ENCODE measurements around the gene PIM2.

GRCh38 chrX:48913605-48914366 is 5.0 kb downstream of the PIM2 start:
- no peak for TF ChIP-seq CTCF (conservative IDR thresholded peaks at IDR 0.05; ENCODE audit: low read length)
- TF ChIP-seq EZH2phosphoT487 (IDR thresholded peaks at IDR 0.05; ENCODE audit: borderline replicate concordance) = no peak
